GM12874 (cell line): ENCODE results near the gene CDK18.

Experiments used
- CTCF ChIP-seq: IDR thresholded peaks from 2 replicates; pipeline ENCODE4 v1.5.1; 2011; ENCODE audit warnings: low read depth, mild to moderate bottlenecking, control low read depth, low read length, moderate library complexity; ENCODE audit not compliant: insufficient read depth

The CDK18 gene

GRCh38 chr1:205493241-205494085 lies 11.0 kb upstream of the CDK18 start:
- TF ChIP-seq CTCF, result no peak

DNA sequence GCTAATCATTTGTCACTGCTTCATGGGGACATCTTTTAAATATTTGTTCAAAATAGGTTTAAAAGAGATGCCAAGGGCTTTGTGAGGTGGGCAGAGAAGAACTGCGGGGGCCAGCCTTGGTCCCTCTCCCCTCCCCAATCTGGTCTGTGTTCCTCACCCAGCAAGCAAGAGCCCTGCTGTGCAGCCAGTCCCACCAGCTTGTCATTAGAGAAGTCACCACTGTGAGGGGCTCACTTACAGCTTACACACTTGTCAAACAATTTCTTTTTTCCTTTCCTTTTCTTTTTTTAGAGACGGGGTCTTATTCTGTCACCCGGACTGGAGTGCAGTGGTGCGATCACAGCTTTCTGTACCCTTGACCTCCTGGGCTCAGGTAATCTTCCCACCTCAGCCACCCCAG lies 10.4 kb upstream of the CDK18 start:
- TF ChIP-seq CTCF, result no peak

GRCh38 chr1:205495237-205495823 lies 9.1 kb upstream of the CDK18 start:
- TF ChIP-seq CTCF, result no peak

- TF ChIP-seq CTCF, result no peak
These were observed 7.8 kb upstream of the CDK18 start for GRCh38 chr1:205496661-205497060.

GRCh38 chr1:205497351-205497750 lies 7.1 kb upstream of the CDK18 start:
- TF ChIP-seq CTCF, result no peak

GRCh38 chr1:205499789-205500188 lies 4.7 kb upstream of the CDK18 start:
- no peak for TF ChIP-seq CTCF

DNA sequence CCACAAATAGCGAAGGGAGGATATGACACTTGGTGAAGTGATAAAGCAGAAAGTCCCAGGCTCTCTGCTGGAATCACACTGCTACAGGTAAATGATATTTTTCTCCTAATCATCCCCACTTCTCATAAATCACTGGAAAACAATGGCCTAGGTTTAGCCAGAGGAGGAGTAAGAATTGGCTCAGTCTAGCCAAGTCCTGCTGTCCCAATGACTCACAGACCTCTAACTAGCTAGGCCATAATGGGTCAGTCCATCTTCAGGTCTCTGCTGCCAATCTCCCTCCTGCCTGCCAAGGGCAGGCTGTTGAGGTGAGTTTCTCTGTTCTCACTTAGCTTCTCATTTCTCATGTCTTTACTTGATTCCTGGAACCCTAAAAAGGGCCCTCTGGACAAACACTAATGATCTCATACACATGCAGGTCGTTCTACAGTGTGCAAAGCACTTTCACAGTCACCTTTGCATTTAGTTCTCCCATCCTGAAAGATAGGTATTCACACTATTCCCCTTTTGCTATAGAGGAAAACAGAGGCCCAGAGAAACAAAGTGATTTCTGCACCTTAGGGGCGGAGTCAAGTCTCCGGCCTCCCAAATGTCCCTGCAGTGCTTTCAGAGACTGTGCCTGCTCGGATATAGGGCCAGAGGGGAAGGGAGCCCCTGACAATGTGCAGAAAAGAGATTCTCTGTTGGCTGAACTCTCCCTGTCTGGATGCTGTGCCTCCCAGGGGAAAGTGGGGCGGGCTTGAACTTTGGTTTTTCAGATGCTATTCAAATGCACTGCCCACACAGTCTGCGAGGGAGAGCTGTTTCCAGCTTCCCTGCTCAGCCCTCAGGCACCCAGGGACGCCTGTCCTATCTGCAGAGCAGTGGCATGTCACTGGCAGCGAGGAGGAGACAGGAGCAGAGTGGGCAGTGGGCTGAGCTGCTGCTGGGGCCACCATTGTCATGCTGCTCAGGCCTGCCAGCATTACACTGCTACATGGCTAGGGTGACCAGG lies 3.9 kb upstream of the CDK18 start:
- no peak for TF ChIP-seq CTCF
